ENCODE results near the gene ALX4.

Gene ALX4

GRCh38 chr11:44309478-44310205 is at the start of gene ALX4:
Gene ALX4 (minus strand): TSS chr11:44310139. CDS start chr11:44310062, 77 bp downstream.
- DNase-seq (ENCODE audit: low read depth in 2 of 2), result no peak

GRCh38 chr11:44359162-44359561 is 49.2 kb upstream of the ALX4 start:
- no peak for DNase-seq (ENCODE audit: low read depth in 2 of 2)

GRCh38 chr11:44358713-44359112 is 48.8 kb upstream of the ALX4 start:
- DNase-seq (ENCODE audit: low read depth in 2 of 2), result no peak

- no peak for DNase-seq (ENCODE audit: low read depth in 2 of 2)
These were observed 47.8 kb upstream of the ALX4 start for GRCh38 chr11:44357711-44358110.

GRCh38 chr11:44356351-44356750 is 46.4 kb upstream of the ALX4 start:
- DNase-seq (ENCODE audit: low read depth in 2 of 2), result no peak

- no peak for DNase-seq (ENCODE audit: low read depth in 2 of 2)
These were observed 42.1 kb upstream of the ALX4 start for GRCh38 chr11:44351898-44352498.

- no peak for DNase-seq (ENCODE audit: low read depth in 2 of 2)
These were observed 41.2 kb upstream of the ALX4 start for GRCh38 chr11:44351006-44351660.

GRCh38 chr11:44349328-44349727 is 39.4 kb upstream of the ALX4 start:
- DNase-seq (ENCODE audit: low read depth in 2 of 2), result no peak

- DNase-seq (ENCODE audit: low read depth in 2 of 2), result no peak
These were observed 38.8 kb upstream of the ALX4 start for GRCh38 chr11:44348721-44349120.

GRCh38 chr11:44348114-44348513 is 38.2 kb upstream of the ALX4 start:
- no peak for DNase-seq (ENCODE audit: low read depth in 2 of 2)

GRCh38 chr11:44347538-44347937 is 37.6 kb upstream of the ALX4 start:
- no peak for DNase-seq (ENCODE audit: low read depth in 2 of 2)

- no peak for DNase-seq (ENCODE audit: low read depth in 2 of 2)
These were observed 37.0 kb upstream of the ALX4 start for GRCh38 chr11:44346983-44347382.

GRCh38 chr11:44345781-44346180 is 35.8 kb upstream of the ALX4 start:
- DNase-seq (ENCODE audit: low read depth in 2 of 2), result no peak

- no peak for DNase-seq (ENCODE audit: low read depth in 2 of 2)
These were observed 35.0 kb upstream of the ALX4 start for GRCh38 chr11:44344921-44345320.

- DNase-seq (ENCODE audit: low read depth in 2 of 2), result no peak
These were observed 34.5 kb upstream of the ALX4 start for GRCh38 chr11:44344423-44344820.

GRCh38 chr11:44343778-44344422 is 34.0 kb upstream of the ALX4 start:
- no peak for DNase-seq (ENCODE audit: low read depth in 2 of 2)

- DNase-seq (ENCODE audit: low read depth in 2 of 2), result no peak
These were observed 32.7 kb upstream of the ALX4 start for GRCh38 chr11:44342616-44343015.

- DNase-seq (ENCODE audit: low read depth in 2 of 2), result no peak
These were observed 30.7 kb upstream of the ALX4 start for GRCh38 chr11:44340656-44341055.

- no peak for DNase-seq (ENCODE audit: low read depth in 2 of 2)
These were observed 29.6 kb upstream of the ALX4 start for GRCh38 chr11:44339530-44339883.

- no peak for DNase-seq (ENCODE audit: low read depth in 2 of 2)
These were observed 29.0 kb upstream of the ALX4 start for GRCh38 chr11:44338698-44339529.

- no peak for DNase-seq (ENCODE audit: low read depth in 2 of 2)
These were observed 28.1 kb upstream of the ALX4 start for GRCh38 chr11:44338026-44338425.

- no peak for DNase-seq (ENCODE audit: low read depth in 2 of 2)
These were observed 26.0 kb upstream of the ALX4 start for GRCh38 chr11:44335919-44336318.

Data from stimulated activated CD8-positive, alpha-beta memory T cell treated with anti-CD3 and anti-CD28 coated beads, Interleukin-2, amount 100 ng/mL, for 1 hour (primary cell).